NB4 (cell line): ENCODE results near the gene OLIG1.

Experiments
- DNase-seq: peaks from one replicate; pipeline ENCODE4 v3.0.0; 2010; ENCODE audit warnings: low read depth
- H3K4me3 ChIP-seq: one replicate; pipeline ENCODE4 v1.5.1; 2011; ENCODE audit warnings: mild to moderate bottlenecking, low read depth, low read length, moderate library complexity
- MYC ChIP-seq: IDR thresholded peaks from 2 replicates; pipeline ENCODE4 v1.6.1; 2011; ENCODE audit warnings: low read depth, low read length
- POLR2A ChIP-seq: IDR thresholded peaks from 2 replicates; pipeline ENCODE4 v1.6.1; 2011; ENCODE audit warnings: mild to moderate bottlenecking; ENCODE audit not compliant: insufficient read length; ENCODE audit errors: extremely low read depth
- TF ChIP-seq, protein P1 (sequence below): IDR thresholded peaks from one replicate; pipeline ENCODE4 v1.5.1; 2012; ENCODE audit warnings: low read depth, low read length
- TF ChIP-seq, protein P2 (sequence below): IDR thresholded peaks from 2 replicates; pipeline ENCODE4 v1.6.1; 2011; ENCODE audit warnings: low read depth, low read length

The OLIG1 gene

DNA sequence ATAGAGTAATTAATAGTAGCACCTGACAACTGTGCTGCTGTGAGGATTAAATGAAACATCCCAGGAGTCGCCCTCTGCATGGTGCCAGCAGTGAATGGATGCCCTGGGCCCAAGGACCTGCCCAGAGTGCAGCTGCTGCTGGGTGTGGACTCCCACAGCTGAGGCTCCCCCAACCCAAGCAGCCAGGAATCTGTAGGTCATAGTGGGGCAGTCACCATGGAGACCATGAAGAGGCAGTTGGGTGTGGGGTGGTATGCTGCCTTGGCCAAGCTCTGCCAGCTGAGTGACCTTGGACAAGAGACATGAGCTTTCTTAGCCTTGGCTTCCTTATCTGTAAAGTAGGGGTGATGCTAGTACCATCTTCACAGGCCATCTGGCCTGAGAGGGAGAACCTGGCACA is 34.8 kb upstream of the OLIG1 start:
- DNase-seq: no peak
- no peak overlapping the region for H3K4me3 ChIP-seq
- TF ChIP-seq, protein P1, sequence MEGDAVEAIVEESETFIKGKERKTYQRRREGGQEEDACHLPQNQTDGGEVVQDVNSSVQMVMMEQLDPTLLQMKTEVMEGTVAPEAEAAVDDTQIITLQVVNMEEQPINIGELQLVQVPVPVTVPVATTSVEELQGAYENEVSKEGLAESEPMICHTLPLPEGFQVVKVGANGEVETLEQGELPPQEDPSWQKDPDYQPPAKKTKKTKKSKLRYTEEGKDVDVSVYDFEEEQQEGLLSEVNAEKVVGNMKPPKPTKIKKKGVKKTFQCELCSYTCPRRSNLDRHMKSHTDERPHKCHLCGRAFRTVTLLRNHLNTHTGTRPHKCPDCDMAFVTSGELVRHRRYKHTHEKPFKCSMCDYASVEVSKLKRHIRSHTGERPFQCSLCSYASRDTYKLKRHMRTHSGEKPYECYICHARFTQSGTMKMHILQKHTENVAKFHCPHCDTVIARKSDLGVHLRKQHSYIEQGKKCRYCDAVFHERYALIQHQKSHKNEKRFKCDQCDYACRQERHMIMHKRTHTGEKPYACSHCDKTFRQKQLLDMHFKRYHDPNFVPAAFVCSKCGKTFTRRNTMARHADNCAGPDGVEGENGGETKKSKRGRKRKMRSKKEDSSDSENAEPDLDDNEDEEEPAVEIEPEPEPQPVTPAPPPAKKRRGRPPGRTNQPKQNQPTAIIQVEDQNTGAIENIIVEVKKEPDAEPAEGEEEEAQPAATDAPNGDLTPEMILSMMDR: no peak
- TF ChIP-seq, protein P2, sequence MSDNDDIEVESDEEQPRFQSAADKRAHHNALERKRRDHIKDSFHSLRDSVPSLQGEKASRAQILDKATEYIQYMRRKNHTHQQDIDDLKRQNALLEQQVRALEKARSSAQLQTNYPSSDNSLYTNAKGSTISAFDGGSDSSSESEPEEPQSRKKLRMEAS: no peak

DNA sequence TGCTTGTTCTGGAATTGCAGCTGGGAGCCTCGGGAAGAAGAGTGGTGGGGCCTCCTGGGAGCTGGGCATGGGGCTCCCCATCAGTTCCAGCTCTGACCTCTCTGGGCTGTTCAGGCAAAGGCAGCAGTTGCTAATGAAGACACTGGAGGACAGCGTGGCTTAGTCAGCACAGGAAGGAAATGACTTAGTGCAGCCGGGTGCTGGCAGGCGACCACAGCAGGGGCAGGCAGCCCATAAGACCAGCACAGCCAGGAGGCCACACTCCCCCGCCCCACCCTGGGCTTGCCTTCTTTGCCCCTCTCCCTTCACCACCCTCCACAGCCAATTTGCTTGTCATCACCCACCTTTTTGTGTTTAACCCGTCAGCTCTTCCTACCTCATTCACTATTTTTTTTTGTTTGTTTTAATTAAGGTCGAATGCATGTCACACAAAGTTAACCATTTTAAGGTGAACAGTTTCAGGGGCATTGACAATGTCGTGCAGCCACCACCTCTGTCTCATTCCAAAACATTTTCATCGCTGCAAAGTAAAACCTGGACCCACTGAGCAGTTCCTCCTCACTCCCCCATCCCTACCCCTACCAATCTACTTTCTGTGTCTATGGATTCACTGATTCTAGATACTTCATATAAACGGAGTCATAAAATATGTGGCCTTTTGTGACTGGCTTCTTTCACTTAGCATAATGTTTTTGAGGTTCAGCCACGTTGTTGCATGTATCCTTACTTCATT is 33.3 kb upstream of the OLIG1 start:
- TF ChIP-seq, protein P1: no peak
- TF ChIP-seq, protein P2: peak; percentile 88
- peak; percentile 92 for TF ChIP-seq MYC
- peak; percentile 97 for DNase-seq
- no peak overlapping the region for H3K4me3 ChIP-seq

DNA sequence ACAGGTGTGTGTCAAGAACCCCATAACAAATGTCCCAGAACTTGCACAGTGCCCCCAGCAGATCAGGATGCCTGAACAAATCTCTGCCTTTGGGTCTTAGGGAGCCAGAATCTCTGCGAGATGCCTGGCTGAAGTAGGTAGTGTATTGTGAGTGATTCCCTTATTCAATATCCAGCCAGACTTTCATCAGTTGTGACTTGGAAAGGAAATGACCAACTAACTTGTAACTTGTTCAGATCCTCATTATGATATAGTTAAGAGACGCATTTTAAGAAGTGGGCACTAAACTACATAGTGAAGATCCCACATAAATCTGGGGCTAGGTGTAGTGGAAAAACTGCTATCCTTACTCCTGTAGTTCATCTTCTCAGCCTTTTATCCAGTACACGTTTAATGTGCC is 32.4 kb upstream of the OLIG1 start:
- TF ChIP-seq MYC (no peak), POLR2A (no peak)
- TF ChIP-seq, protein P2: no peak
- H3K4me3 ChIP-seq: no peak overlapping the region
- no peak for DNase-seq

DNA sequence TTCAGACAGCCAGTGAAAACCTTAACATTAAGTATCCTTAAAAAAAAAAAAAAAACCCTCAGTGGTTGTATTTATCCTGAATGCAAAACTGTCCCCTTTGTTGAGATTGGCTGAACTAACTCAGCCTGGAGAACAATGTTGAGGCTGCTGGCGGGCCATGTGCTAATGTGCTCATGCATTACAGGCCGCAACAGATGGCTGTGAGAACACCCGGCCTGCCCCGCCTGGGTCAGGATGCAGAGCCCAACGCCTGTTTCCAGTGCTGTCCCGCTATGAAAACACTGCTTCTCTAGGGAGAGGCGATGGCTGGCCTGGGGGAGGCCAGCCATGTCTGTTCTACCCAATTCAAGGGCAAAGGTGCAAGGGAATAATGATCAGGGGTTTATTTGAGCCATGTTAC is 30.4 kb upstream of the OLIG1 start:
- TF ChIP-seq POLR2A: no peak
- no peak for TF ChIP-seq MYC
- TF ChIP-seq, protein P1: no peak
- TF ChIP-seq, protein P2: no peak
- no peak overlapping the region for H3K4me3 ChIP-seq
- no peak for DNase-seq

DNA sequence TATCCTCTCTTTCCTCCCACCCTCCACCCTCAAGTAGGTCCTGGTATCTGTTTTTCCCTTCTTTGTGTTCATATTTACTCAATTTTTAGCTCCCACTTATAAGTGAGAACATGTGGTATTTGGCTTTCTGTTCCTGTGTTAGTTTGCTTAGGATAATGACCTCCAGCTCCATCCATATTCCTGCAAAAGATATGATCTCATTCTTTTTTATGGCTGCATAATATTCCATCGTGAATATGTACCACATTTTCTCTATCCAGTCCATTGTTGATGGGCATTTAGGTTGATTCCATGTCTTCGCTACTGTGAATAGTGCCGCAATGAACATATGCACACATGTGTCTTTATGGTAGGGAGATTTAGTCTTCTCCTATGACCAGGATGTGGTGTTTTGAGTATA is 29.7 kb upstream of the OLIG1 start:
- no peak overlapping the region for H3K4me3 ChIP-seq
- TF ChIP-seq, protein P2: no peak
- TF ChIP-seq, protein P1: no peak
- no peak for TF ChIP-seq MYC
- TF ChIP-seq POLR2A: no peak
- no peak for DNase-seq

DNA sequence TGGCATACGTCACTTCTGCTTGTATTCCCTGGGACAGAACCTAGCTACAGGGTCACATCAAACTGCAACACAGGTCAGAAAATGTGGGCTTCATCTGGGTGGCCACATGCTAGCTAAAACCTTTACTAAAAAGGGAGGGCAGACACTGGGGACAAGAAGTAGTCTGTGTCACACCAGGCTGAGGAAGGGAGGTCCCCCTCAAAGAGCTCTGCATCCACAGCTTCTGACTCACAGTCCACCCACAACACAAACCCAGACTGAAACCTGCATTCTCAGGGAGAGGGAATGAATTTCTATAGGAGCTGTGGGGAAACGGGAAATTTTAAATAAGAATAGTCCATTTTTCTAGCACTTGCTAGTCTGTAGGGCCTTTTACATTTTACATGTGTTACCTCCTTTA is 28.0 kb upstream of the OLIG1 start:
- no peak for DNase-seq
- H3K4me3 ChIP-seq: no peak overlapping the region
- TF ChIP-seq, protein P1: no peak
- no peak for TF ChIP-seq MYC
- TF ChIP-seq, protein P2: no peak
- TF ChIP-seq POLR2A: no peak
